ENCODE measurements around the gene CMSS1. TPM values are rescaled to one million over a fixed set of nuclear protein-coding genes. Genes with fewer than 3 reads are reported as not detected.

CMSS1 gene
- total and polyA plus RNA-seq, 7 experiments from 2014 or later, result 14.9 to 47.7 (median 18.4) TPM

GRCh38 chr3:99878005-99878404 is 60.3 kb downstream of the CMSS1 start:
- Mint-ChIP-seq H3K4me1 (peaks cover 7 to 30% (median 17%) of the 10 kb centered on the region in 7 donors), H3K27me3 (peaks cover 0 to 45% (median 0%) of the 10 kb centered on the region in 5 donors), H3K9me3 (no peaks in the 10 kb centered on the region), H3K4me3 (no peak overlapping the region), H3K36me3 (peaks cover 0 to 3% (median 0%) of the 10 kb centered on the region in 5 donors), H3K27ac (peak overlapping the region in 2 of 9 donors; percentile 16 to 66)
- H3K4me3 ChIP-seq (ENCODE audit: low read length), result no peak overlapping the region
- ChIA-PET POLR2A (no interaction called here), CTCF (no interaction called here)
- DNase-seq (no peak), ATAC-seq (no peak)
- intact Hi-C loops (cut with micrococcal nuclease), result loop anchor here in 1 of 2 donors (10.0 kb wide), 1 partner anchor 527 kb away; the partner anchor contains the start of genes LNP1 and TOMM70
- no peaks in the 10 kb centered on the region for H3K9me3 ChIP-seq (ENCODE audit: control insufficient read depth in 2 of 3, low read length in 3 of 3)
- H3K27ac ChIP-seq (ENCODE audit: low read depth, low read length), result no peak overlapping the region
- H3K36me3 ChIP-seq (ENCODE audit: control insufficient read depth in 2 of 3, insufficient read depth in 3 of 3, low read length in 3 of 3), result no peaks in the 10 kb centered on the region
- H3K27me3 ChIP-seq (ENCODE audit: control insufficient read depth in 2 of 2, insufficient read depth in 2 of 2, low read length in 2 of 2), result peaks cover 0 to 6% of the 10 kb centered on the region in 2 donors
- H3K4me1 ChIP-seq (ENCODE audit: control insufficient read depth in 2 of 2, insufficient read depth in 2 of 2, low read length in 2 of 2), result peaks cover 10 to 14% of the 10 kb centered on the region in 2 donors

- Histone ChIP-seq H3K27ac (ENCODE audit: low read depth, low read length) (no peak overlapping the region), H3K4me3 (ENCODE audit: low read length) (no peak overlapping the region), H3K27me3 (ENCODE audit: control insufficient read depth in 2 of 2, insufficient read depth in 2 of 2, low read length in 2 of 2) (no peaks in the 10 kb centered on the region), H3K9me3 (ENCODE audit: control insufficient read depth in 2 of 3, low read length in 3 of 3) (no peaks in the 10 kb centered on the region), H3K4me1 (ENCODE audit: control insufficient read depth in 2 of 2, insufficient read depth in 2 of 2, low read length in 2 of 2) (peaks cover 11 to 18% of the 10 kb centered on the region in 2 donors), H3K36me3 (ENCODE audit: control insufficient read depth in 2 of 3, insufficient read depth in 3 of 3, low read length in 3 of 3) (no peaks in the 10 kb centered on the region)
- H3K4me1 Mint-ChIP-seq, result peaks cover 10 to 35% (median 23%) of the 10 kb centered on the region in 7 donors
- DNase-seq, result no peak
- no peak for ATAC-seq
- CTCF ChIA-PET, result no interaction called here
- no peaks in the 10 kb centered on the region for H3K9me3 Mint-ChIP-seq
- peaks cover 0 to 34% (median 0%) of the 10 kb centered on the region in 5 donors for H3K27me3 Mint-ChIP-seq
- H3K27ac Mint-ChIP-seq, result no peak overlapping the region
- intact Hi-C loops (cut with micrococcal nuclease), result loop anchor here in 1 of 2 donors (1.0 to 10.0 kb wide), 2 partner anchors 10 to 526 kb away; partner anchors contain the start of genes LNP1 and TOMM70
- H3K36me3 Mint-ChIP-seq, result peaks cover 0 to 3% (median 0%) of the 10 kb centered on the region in 5 donors
- H3K4me3 Mint-ChIP-seq, result no peak overlapping the region
- POLR2A ChIA-PET, result no interaction called here
Observed at GRCh38 chr3:99879275-99879674, 61.6 kb downstream of the CMSS1 start.

- Mint-ChIP-seq H3K36me3 (peaks cover 3 to 6% (median 6%) of the 10 kb centered on the region in 5 donors), H3K4me1 (peaks cover 18 to 33% (median 32%) of the 10 kb centered on the region in 7 donors), H3K27me3 (peaks cover 0 to 26% (median 0%) of the 10 kb centered on the region in 5 donors), H3K27ac (no peak overlapping the region), H3K4me3 (no peak overlapping the region), H3K9me3 (peaks cover 0 to 3% (median 0%) of the 10 kb centered on the region in 11 donors)
- no peak for ATAC-seq
- H3K9me3 ChIP-seq (ENCODE audit: control insufficient read depth in 2 of 3, low read length in 3 of 3), result no peaks in the 10 kb centered on the region
- H3K4me3 ChIP-seq (ENCODE audit: low read length), result no peak overlapping the region
- no peak overlapping the region for H3K27ac ChIP-seq (ENCODE audit: low read depth, low read length)
- no peaks in the 10 kb centered on the region for H3K36me3 ChIP-seq (ENCODE audit: control insufficient read depth in 2 of 3, insufficient read depth in 3 of 3, low read length in 3 of 3)
- POLR2A ChIA-PET, result no interaction called here
- CTCF ChIA-PET, result no interaction called here
- intact Hi-C loops (cut with micrococcal nuclease), result no loop called here
- H3K4me1 ChIP-seq (ENCODE audit: control insufficient read depth in 2 of 2, insufficient read depth in 2 of 2, low read length in 2 of 2), result peaks cover 7 to 10% of the 10 kb centered on the region in 2 donors
- DNase-seq, result no peak
- H3K27me3 ChIP-seq (ENCODE audit: control insufficient read depth in 2 of 2, insufficient read depth in 2 of 2, low read length in 2 of 2), result no peaks in the 10 kb centered on the region
Observed at GRCh38 chr3:99881121-99881524, 63.5 kb downstream of the CMSS1 start.

- H3K36me3 Mint-ChIP-seq, result peaks cover 7 to 11% (median 9%) of the 10 kb centered on the region in 5 donors
- H3K9me3 Mint-ChIP-seq, result peaks cover 0 to 6% (median 0%) of the 10 kb centered on the region in 11 donors
- ATAC-seq (no peak), DNase-seq (no peak)
- ChIA-PET CTCF (interaction anchor here (1.0 kb wide), 1 partner anchor 35 kb away, joined by 3 read pairs; no protein-coding TSS in a partner anchor), POLR2A (no interaction called here)
- H3K4me3 ChIP-seq (ENCODE audit: low read length), result no peak overlapping the region
- no peaks in the 10 kb centered on the region for H3K9me3 ChIP-seq (ENCODE audit: control insufficient read depth in 2 of 3, low read length in 3 of 3)
- peaks cover 15 to 27% (median 25%) of the 10 kb centered on the region in 7 donors for H3K4me1 Mint-ChIP-seq
- H3K36me3 ChIP-seq (ENCODE audit: control insufficient read depth in 2 of 3, insufficient read depth in 3 of 3, low read length in 3 of 3), result no peaks in the 10 kb centered on the region
- H3K4me3 Mint-ChIP-seq, result no peak overlapping the region
- H3K27ac Mint-ChIP-seq, result no peak overlapping the region
- intact Hi-C loops (cut with micrococcal nuclease), result no loop called here
- no peak overlapping the region for H3K27ac ChIP-seq (ENCODE audit: low read depth, low read length)
- peaks cover 7 to 10% of the 10 kb centered on the region in 2 donors for H3K4me1 ChIP-seq (ENCODE audit: control insufficient read depth in 2 of 2, insufficient read depth in 2 of 2, low read length in 2 of 2)
- no peaks in the 10 kb centered on the region for H3K27me3 ChIP-seq (ENCODE audit: control insufficient read depth in 2 of 2, insufficient read depth in 2 of 2, low read length in 2 of 2)
- peaks cover 0 to 14% (median 0%) of the 10 kb centered on the region in 5 donors for H3K27me3 Mint-ChIP-seq
Observed at GRCh38 chr3:99882436-99883137, 64.9 kb downstream of the CMSS1 start.

GRCh38 chr3:99883138-99883461 is 65.4 kb downstream of the CMSS1 start:
- ChIA-PET POLR2A (no interaction called here), CTCF (interaction anchor here (1.0 kb wide), 1 partner anchor 36 kb away, joined by 3 read pairs; no protein-coding TSS in a partner anchor)

GRCh38 chr3:99883693-99884092 is 66.0 kb downstream of the CMSS1 start:
- POLR2A ChIA-PET, result no interaction called here
- ATAC-seq (no peak), DNase-seq (no peak)
- Histone ChIP-seq H3K36me3 (ENCODE audit: control insufficient read depth in 2 of 3, insufficient read depth in 3 of 3, low read length in 3 of 3) (no peaks in the 10 kb centered on the region), H3K27me3 (ENCODE audit: control insufficient read depth in 2 of 2, insufficient read depth in 2 of 2, low read length in 2 of 2) (no peaks in the 10 kb centered on the region), H3K4me3 (ENCODE audit: low read length) (no peak overlapping the region), H3K4me1 (ENCODE audit: control insufficient read depth in 2 of 2, insufficient read depth in 2 of 2, low read length in 2 of 2) (peaks cover 7 to 10% of the 10 kb centered on the region in 2 donors), H3K9me3 (ENCODE audit: control insufficient read depth in 2 of 3, low read length in 3 of 3) (no peaks in the 10 kb centered on the region), H3K27ac (ENCODE audit: low read depth, low read length) (no peak overlapping the region)
- intact Hi-C loops (cut with micrococcal nuclease), result loop anchor here in 1 of 2 donors (1.0 kb wide), 1 partner anchor 7 kb away; no protein-coding TSS in a partner anchor
- H3K36me3 Mint-ChIP-seq, result peaks cover 7 to 11% (median 9%) of the 10 kb centered on the region in 5 donors
- H3K4me3 Mint-ChIP-seq, result no peak overlapping the region
- CTCF ChIA-PET, result no interaction called here
- peaks cover 0 to 4% (median 0%) of the 10 kb centered on the region in 5 donors for H3K27me3 Mint-ChIP-seq
- H3K4me1 Mint-ChIP-seq, result peaks cover 15 to 27% (median 25%) of the 10 kb centered on the region in 7 donors
- H3K9me3 Mint-ChIP-seq, result peaks cover 0 to 6% (median 0%) of the 10 kb centered on the region in 11 donors
- H3K27ac Mint-ChIP-seq, result peak overlapping the region in 1 of 9 donors; percentile 14

More at GRCh38 chr3:99883138-99883461, 65.4 kb downstream of the CMSS1 start:
- intact Hi-C loops (cut with micrococcal nuclease), result no loop called here
- H3K27me3 ChIP-seq (ENCODE audit: control insufficient read depth in 2 of 2, insufficient read depth in 2 of 2, low read length in 2 of 2), result no peaks in the 10 kb centered on the region
- no peak overlapping the region for H3K4me3 ChIP-seq (ENCODE audit: low read length)
- no peak overlapping the region for H3K27ac ChIP-seq (ENCODE audit: low read depth, low read length)
- H3K9me3 ChIP-seq (ENCODE audit: control insufficient read depth in 2 of 3, low read length in 3 of 3), result no peaks in the 10 kb centered on the region
- Mint-ChIP-seq H3K36me3 (peaks cover 7 to 11% (median 9%) of the 10 kb centered on the region in 5 donors), H3K27ac (peak overlapping the region in 2 of 9 donors; percentile 1 to 14), H3K4me3 (no peak overlapping the region), H3K4me1 (peaks cover 15 to 27% (median 25%) of the 10 kb centered on the region in 7 donors), H3K9me3 (peaks cover 0 to 6% (median 0%) of the 10 kb centered on the region in 11 donors), H3K27me3 (peaks cover 0 to 9% (median 0%) of the 10 kb centered on the region in 5 donors)
- DNase-seq (no peak), ATAC-seq (no peak)
- H3K4me1 ChIP-seq (ENCODE audit: control insufficient read depth in 2 of 2, insufficient read depth in 2 of 2, low read length in 2 of 2), result peaks cover 7 to 10% of the 10 kb centered on the region in 2 donors
- no peaks in the 10 kb centered on the region for H3K36me3 ChIP-seq (ENCODE audit: control insufficient read depth in 2 of 3, insufficient read depth in 3 of 3, low read length in 3 of 3)

All from naive thymus-derived CD4-positive, alpha-beta T cell (primary cell).